ENCODE results near the gene DENND1A.
A peak's percentile ranks its signal among the peaks of the same experiment; 100 is the strongest.

The DENND1A gene

GRCh38 chr9:123584202-123585176, 345.4 kb downstream of the DENND1A start:
- no peak for DNase-seq (ENCODE audit: extremely low read depth, low read depth)
- TF ChIP-seq CTCF (IDR thresholded peaks at IDR 0.05; ENCODE audit: low read depth, low read length), result no peak

- no peak for DNase-seq (ENCODE audit: extremely low read depth, low read depth)
- no peak for TF ChIP-seq CTCF (IDR thresholded peaks at IDR 0.05; ENCODE audit: low read depth, low read length)
Observed at GRCh38 chr9:123583646-123584045, 346.3 kb downstream of the DENND1A start.

GRCh38 chr9:123571240-123571639, 358.7 kb downstream of the DENND1A start:
- TF ChIP-seq CTCF (IDR thresholded peaks at IDR 0.05; ENCODE audit: low read depth, low read length), result no peak
- DNase-seq (ENCODE audit: extremely low read depth, low read depth), result no peak

- TF ChIP-seq CTCF (IDR thresholded peaks at IDR 0.05; ENCODE audit: low read depth, low read length), result no peak
Observed at GRCh38 chr9:123568691-123569688, 360.9 kb downstream of the DENND1A start.

GRCh38 chr9:123567013-123567412, 362.9 kb downstream of the DENND1A start:
- no peak for DNase-seq (ENCODE audit: extremely low read depth, low read depth)
- no peak for TF ChIP-seq CTCF (IDR thresholded peaks at IDR 0.05; ENCODE audit: low read depth, low read length)

More at GRCh38 chr9:123568691-123569688, 360.9 kb downstream of the DENND1A start:
- DNase-seq (ENCODE audit: extremely low read depth, low read depth), result peak; percentile 28

GRCh38 chr9:123564652-123565051, 365.3 kb downstream of the DENND1A start:
- TF ChIP-seq CTCF (IDR thresholded peaks at IDR 0.05; ENCODE audit: low read depth, low read length), result no peak
- DNase-seq (ENCODE audit: extremely low read depth, low read depth), result no peak
